Pancreas (tissue), 10 donors: ENCODE data around the gene TTLL8. TPM values are rescaled to one million over a fixed set of nuclear protein-coding genes. Genes with fewer than 3 reads are reported as not detected.
A peak's percentile ranks its signal among the peaks of the same experiment; 100 is the strongest.

Source experiments
- ATAC-seq, 4 donors: fragments of 200-7000 bp; cut with Tn5 transposase; one replicate each; pipeline versions ENCODE4 v1.8.0 to v1.9.1; 2020; ENCODE audit warnings: mild to moderate bottlenecking in 4 of 4, moderate library complexity in 4 of 4
- DNase-seq, 6 donors: peaks; one replicate each; pipeline ENCODE4 v3.0.0-alpha.2; 2020
- FAIRE-seq: peaks from 2 replicates; lab custom pipeline; 2012; peaks lifted over from hg19 to GRCh38; lab: Jason Lieb, UNC
- H3K27ac ChIP-seq, 4 donors: fragments of 200-600 bp; sonication (generic); 1 replicate in 3 of 4; 2 replicates in 1 of 4; pipeline versions ENCODE4 v1.5.0 to v1.8.0; 2020
- H3K27me3 ChIP-seq, 4 donors: fragments of 200-600 bp; one replicate each; pipeline ENCODE4 v1.8.0; 2021
- H3K36me3 ChIP-seq, 3 donors: fragments of 200-600 bp; sonication (generic) in 1 of 3; one replicate each; pipeline versions ENCODE4 v1.5.0 to v1.8.0; 2020 to 2021
- H3K4me1 ChIP-seq, 3 donors: fragments of 200-600 bp; one replicate each; pipeline ENCODE4 v1.8.0; 2021
- H3K4me3 ChIP-seq, 4 donors: fragments of 200-600 bp; sonication (generic) in 2 of 4; one replicate each; pipeline versions ENCODE4 v1.5.0 to v1.8.0; 2020 to 2021
- H3K9me3 ChIP-seq, 4 donors: fragments of 200-600 bp; one replicate each; pipeline ENCODE4 v1.8.0; 2021
- WGBS, 2 donors: extraction: QIAGEN DNeasy Blood & Tissue Kit; methylation state at CpG; one replicate each; pipeline ENCODE4 v1.1.7; 2013; 5-methylcytosine and 5-hydroxymethylcytosine counted together
- intact Hi-C, 3 donors: fragments of 100-400 bp; cut with DNase I; formaldehyde crosslinking; loops; one replicate each; pipeline versions ENCODE4 v1.11.1 to v1.14.2; 2022
- polyA plus RNA-seq, 2 donors: library from polyadenylated mRNA; stranded (reverse); fragments of 200-250 nt; gene quantifications; one replicate each; pipeline ENCODE4 v1.2.3, GENCODE V29; 2013
- total RNA-seq, 6 donors: library from RNA; stranded (reverse); fragmentation: NEBNext Ultra II Directional in 4 of 6; extraction: Animal tissue kit (Norgen Biotek cat#: 25700) in 4 of 6; gene quantifications; one replicate each; pipeline versions ENCODE4 v1.2.1 to v1.2.4, GENCODE V29; 2021 to 2023
- TF ChIP-seq, protein P1 (sequence below), 4 donors: fragments of 200-600 bp; sonication (generic) in 3 of 4; IDR thresholded peaks; one replicate each; pipeline versions ENCODE4 v1.5.0 to v1.8.0; 2021; ENCODE audit warnings: antibody characterized with exemption in 4 of 4
- donor health status: healthy with polysubstance abuse.
- donor health status: DM: no; HTN: no; CAD: no; lungs with moderate emphysema.
- donor health status: DM: no; HTN: no; CAD: no.
- donor health status: control.
- donor health status: control.
- donor health status: Bipolar disorder and iron deficiency.
- donor health status: DM: yes; HTN: yes; CAD: no.
- donor health status: DM: no; HTN: no; CAD: no.
- donor health status: DM: no; HTN: no; CAD: no.
- donor health status: DM: yes; HTN: yes; CAD: no.

TTLL8 gene
- total and polyA plus RNA-seq, 8 donors, result not detected

DNA sequence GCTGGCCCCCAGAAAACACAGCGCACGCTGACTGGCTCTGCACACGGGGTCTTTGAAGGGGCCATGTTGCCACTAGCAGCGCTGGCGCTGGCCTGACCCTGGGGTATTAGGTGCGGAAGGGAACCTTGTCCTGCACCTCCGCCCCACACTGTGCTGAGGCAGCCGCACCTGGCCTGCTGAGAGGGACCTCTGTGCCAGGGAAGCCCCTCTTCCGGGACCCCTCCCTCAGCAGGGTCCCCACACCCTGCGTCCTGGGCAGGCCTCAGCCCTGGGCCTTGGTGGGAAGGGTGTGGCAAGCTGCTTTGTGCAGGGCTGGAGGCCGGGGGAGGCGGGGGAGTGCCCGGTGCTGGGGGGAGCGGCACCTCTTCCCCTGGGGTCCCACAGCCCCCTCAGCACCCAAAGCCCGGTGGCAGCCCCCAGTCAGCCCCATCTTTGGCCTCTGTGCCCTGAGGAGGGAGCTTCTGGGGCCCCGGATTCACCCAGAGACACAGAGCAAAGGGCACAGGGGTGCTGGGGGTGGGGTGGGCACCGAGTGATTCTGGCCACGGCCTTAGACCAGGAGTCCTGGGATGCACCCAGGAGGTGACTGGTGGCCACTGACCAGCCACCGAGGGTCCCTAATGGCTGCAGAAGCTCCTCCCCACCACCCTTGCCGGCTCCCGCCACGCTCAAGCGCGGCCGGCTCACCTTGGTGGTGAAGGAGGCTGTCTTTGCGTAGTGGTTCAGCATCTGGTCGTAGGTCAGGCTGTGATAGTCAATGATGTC is 11.4 kb downstream of the TTLL8 start:
- 64 to 76% methylated on average over 27 of the region's 27 CpGs for WGBS, 2 donors
- no peak overlapping the region for H3K27ac ChIP-seq
- intact Hi-C loops, result no loop called here
- ATAC-seq, result no peak
- TF ChIP-seq, protein P1, sequence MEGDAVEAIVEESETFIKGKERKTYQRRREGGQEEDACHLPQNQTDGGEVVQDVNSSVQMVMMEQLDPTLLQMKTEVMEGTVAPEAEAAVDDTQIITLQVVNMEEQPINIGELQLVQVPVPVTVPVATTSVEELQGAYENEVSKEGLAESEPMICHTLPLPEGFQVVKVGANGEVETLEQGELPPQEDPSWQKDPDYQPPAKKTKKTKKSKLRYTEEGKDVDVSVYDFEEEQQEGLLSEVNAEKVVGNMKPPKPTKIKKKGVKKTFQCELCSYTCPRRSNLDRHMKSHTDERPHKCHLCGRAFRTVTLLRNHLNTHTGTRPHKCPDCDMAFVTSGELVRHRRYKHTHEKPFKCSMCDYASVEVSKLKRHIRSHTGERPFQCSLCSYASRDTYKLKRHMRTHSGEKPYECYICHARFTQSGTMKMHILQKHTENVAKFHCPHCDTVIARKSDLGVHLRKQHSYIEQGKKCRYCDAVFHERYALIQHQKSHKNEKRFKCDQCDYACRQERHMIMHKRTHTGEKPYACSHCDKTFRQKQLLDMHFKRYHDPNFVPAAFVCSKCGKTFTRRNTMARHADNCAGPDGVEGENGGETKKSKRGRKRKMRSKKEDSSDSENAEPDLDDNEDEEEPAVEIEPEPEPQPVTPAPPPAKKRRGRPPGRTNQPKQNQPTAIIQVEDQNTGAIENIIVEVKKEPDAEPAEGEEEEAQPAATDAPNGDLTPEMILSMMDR (IDR thresholded peaks at IDR 0.05), result no peak
- no peak for FAIRE-seq
- DNase-seq, result no peak
- no peaks in the 10 kb centered on the region for H3K27me3 ChIP-seq
- H3K4me3 ChIP-seq, result no peak overlapping the region
- H3K9me3 ChIP-seq, result no peaks in the 10 kb centered on the region
- H3K36me3 ChIP-seq, result no peaks in the 10 kb centered on the region
- H3K4me1 ChIP-seq, result no peaks in the 10 kb centered on the region

DNA sequence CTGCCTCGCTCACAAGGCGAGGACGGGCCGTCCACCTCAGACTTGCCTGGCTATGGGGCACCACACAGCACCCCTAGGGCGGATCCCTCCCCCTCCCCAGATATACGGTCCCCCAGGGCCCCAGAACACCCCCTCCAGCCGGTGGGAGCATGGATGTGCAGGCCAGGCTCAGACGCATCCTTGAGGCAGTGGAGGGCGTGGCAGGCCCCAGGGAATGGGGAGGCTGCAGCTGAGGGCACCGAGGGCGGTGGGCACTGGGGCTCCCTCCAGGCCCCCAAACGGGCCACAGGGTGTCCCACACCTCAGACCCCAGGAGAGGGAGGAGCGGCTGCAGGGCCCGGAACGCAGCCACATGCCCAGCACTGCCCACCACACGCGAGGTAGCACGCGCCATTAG is 12.1 kb downstream of the TTLL8 start:
- FAIRE-seq (no peak), ATAC-seq (no peak), DNase-seq (peak in 1 of 6 donors; percentile 45)
- TF ChIP-seq, protein P1 (IDR thresholded peaks at IDR 0.05), result no peak
- Histone ChIP-seq H3K4me3 (no peak overlapping the region), H3K36me3 (no peaks in the 10 kb centered on the region), H3K4me1 (no peaks in the 10 kb centered on the region), H3K27ac (no peak overlapping the region), H3K27me3 (no peaks in the 10 kb centered on the region), H3K9me3 (no peaks in the 10 kb centered on the region)
- WGBS, 2 donors, result 61 to 69% methylated on average over 19 of the region's 19 CpGs
- intact Hi-C loops, result no loop called here

DNA sequence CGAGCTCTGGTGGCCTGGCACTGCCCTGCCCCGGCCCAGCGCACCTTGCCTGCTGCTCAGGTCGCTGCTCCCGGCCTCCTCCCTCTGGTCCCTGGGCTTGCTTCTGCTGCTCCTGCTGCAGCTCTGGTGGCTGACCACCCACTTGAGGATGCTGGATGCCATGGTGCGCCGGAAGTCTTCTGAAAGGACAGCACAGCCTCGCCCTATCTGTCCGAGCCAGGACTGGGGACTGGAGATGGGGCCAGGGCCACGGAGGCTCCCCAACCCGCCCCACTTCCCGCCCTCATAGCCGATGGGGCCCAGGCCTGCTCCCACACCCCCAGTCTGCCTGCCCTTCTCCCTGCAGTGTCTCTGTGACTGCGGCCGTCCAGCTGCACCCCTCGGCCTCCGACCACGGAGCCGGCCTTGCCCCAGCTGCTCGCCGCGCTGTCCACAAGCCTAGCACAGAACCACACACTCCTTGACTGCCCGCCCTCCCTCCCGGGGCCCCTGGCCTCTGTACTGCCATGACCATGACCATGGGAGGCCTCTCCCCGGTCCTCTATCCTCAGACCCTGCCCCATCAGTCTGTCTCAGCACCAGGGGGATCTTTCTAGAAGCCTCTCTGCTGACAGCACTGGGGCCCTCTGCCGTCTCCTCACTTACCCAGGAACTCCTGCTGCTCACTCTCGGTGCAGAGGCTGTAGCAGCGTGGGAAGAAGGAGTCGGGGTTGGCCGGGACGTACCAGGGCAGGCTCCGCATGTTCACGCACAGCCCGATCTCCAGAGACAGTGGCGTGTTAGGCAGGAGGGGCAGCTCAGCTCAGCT is 12.7 kb downstream of the TTLL8 start:
- H3K27ac ChIP-seq, result no peak overlapping the region
- no peak overlapping the region for H3K4me3 ChIP-seq
- no peaks in the 10 kb centered on the region for H3K4me1 ChIP-seq
- H3K9me3 ChIP-seq, result no peaks in the 10 kb centered on the region
- WGBS, 2 donors, result 64 to 73% methylated on average over 35 of the region's 35 CpGs
- FAIRE-seq (no peak), DNase-seq (peak in 1 of 6 donors; percentile 48), ATAC-seq (no peak)
- TF ChIP-seq, protein P1 (IDR thresholded peaks at IDR 0.05), result no peak
- H3K36me3 ChIP-seq, result no peaks in the 10 kb centered on the region
- intact Hi-C loops, result no loop called here
- H3K27me3 ChIP-seq, result no peaks in the 10 kb centered on the region

DNA sequence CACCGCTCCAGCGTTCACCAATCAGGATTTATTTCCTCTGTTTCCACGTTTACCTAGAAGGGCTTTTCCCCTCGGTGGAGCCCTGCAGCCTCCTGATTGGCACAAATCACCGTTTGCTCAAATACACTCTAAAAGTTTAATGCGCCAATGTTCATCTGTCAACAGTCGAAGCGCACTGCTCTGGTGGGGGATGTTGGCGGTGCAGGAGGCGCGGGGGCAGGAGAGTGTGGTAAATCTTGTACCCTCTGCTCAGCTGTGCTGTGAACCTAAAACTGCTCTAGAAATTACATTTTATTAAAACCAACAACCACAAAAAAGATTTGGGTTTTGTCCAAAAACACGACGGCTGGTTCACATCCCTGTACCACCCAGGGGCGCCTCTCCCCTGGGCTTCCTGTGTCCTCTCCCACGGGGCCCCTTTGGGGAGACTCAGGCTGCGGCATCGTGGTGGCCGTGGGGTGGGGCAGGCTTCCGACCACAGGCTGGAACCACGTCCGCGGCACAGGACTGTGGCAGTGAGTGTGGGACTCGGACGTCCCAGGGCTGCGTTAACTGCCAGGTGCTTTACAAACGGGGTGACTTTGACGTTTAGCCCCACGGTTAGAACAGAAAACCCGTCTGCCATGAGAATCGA is 13.5 kb downstream of the TTLL8 start:
- Histone ChIP-seq H3K4me1 (no peaks in the 10 kb centered on the region), H3K9me3 (no peaks in the 10 kb centered on the region), H3K36me3 (no peaks in the 10 kb centered on the region), H3K27ac (no peak overlapping the region), H3K27me3 (no peaks in the 10 kb centered on the region), H3K4me3 (no peak overlapping the region)
- intact Hi-C loops, result no loop called here
- FAIRE-seq, result no peak
- TF ChIP-seq, protein P1 (IDR thresholded peaks at IDR 0.05), result no peak
- WGBS, 2 donors, result 64 to 69% methylated on average over 30 of the region's 30 CpGs
- DNase-seq, result peak in 1 of 6 donors; percentile 32
- no peak for ATAC-seq
